RWPE1 (cell line): ENCODE results near the gene FAM168B.
"Not testable (repeated sequence)": the region's sequence is repeated elsewhere in the genome, so short reads cannot be mapped to it uniquely, and the experiment has no call there.

Experiments
- CTCF ChIA-PET: fragments of 350-600 bp; sonication (Branson Sonifier 250); formaldehyde crosslinking; extraction: SDS; loops from one replicate; lab custom pipeline; 2021; lab: Yijun Ruan, JAX
- POLR2A ChIA-PET: fragments of 400-600 bp; formaldehyde crosslinking; extraction: SDS; loops from one replicate; lab custom pipeline; 2020; ENCODE audit warnings: antibody characterized with exemption; ENCODE audit not compliant: low non-redundant PET; lab: Yijun Ruan, JAX
- DNase-seq: peaks from one replicate; pipeline ENCODE4 v3.0.0; 2012; ENCODE audit warnings: low spot score
- H3K27ac ChIP-seq: fragments of 450-650 bp; 2 replicates; pipeline ENCODE4 v1.5.1; 2017
- CTCF ChIP-seq: fragments of 450-650 bp; conservative IDR thresholded peaks from 2 replicates; pipeline ENCODE4 v1.5.1; 2017; ENCODE audit warnings: low read depth, mild to moderate bottlenecking

FAM168B gene

GRCh38 chr2:131085646-131086045, 7.6 kb downstream of the FAM168B start:
- POLR2A ChIA-PET, result interaction anchor here (0.6 kb wide), 1 partner anchor 420 kb away, joined by 6 read pairs; no protein-coding TSS in a partner anchor
- no peak for TF ChIP-seq CTCF

GRCh38 chr2:131081190-131081589, 12.1 kb downstream of the FAM168B start:
- no peak for TF ChIP-seq CTCF
- POLR2A ChIA-PET, result no interaction called here
- no peak overlapping the region for H3K27ac ChIP-seq
- no peak for DNase-seq
- CTCF ChIA-PET, result no interaction called here

More at GRCh38 chr2:131085646-131086045, 7.6 kb downstream of the FAM168B start:
- H3K27ac ChIP-seq, result no peak overlapping the region
- DNase-seq, result no peak
- CTCF ChIA-PET, result no interaction called here

- DNase-seq, H3K27ac ChIP-seq, POLR2A ChIA-PET, CTCF ChIA-PET: not testable (repeated sequence)
Measured at GRCh38 chr2:131079931-131080330, 13.3 kb downstream of the FAM168B start.

GRCh38 chr2:131077966-131078365, 15.3 kb downstream of the FAM168B start:
- H3K27ac ChIP-seq, result no peak overlapping the region
- ChIA-PET POLR2A (no interaction called here), CTCF (no interaction called here)
- no peak for TF ChIP-seq CTCF
- no peak for DNase-seq

- TF ChIP-seq CTCF, result no peak
- ChIA-PET POLR2A (no interaction called here), CTCF (interaction anchor here (0.6 kb wide), 1 partner anchor 180 kb away, joined by 3 read pairs; no protein-coding TSS in a partner anchor)
- no peak overlapping the region for H3K27ac ChIP-seq
- DNase-seq, result no peak
Measured at GRCh38 chr2:131077182-131077846, 15.9 kb downstream of the FAM168B start.

GRCh38 chr2:131076707-131077106, 16.6 kb downstream of the FAM168B start:
- CTCF ChIA-PET, result no interaction called here

GRCh38 chr2:131075578-131075977, 17.7 kb downstream of the FAM168B start:
- POLR2A ChIA-PET, CTCF ChIA-PET: not testable (repeated sequence)

More at GRCh38 chr2:131076707-131077106, 16.6 kb downstream of the FAM168B start:
- no peak for TF ChIP-seq CTCF
- POLR2A ChIA-PET, result interaction anchor here (0.7 kb wide), 1 partner anchor 11 kb away, joined by 10 read pairs; no protein-coding TSS in a partner anchor
- H3K27ac ChIP-seq, result no peak overlapping the region
- no peak for DNase-seq

GRCh38 chr2:131068172-131068571, 25.1 kb downstream of the FAM168B start:
- POLR2A ChIA-PET, CTCF ChIA-PET, DNase-seq, H3K27ac ChIP-seq: not testable (repeated sequence)

More at GRCh38 chr2:131075578-131075977, 17.7 kb downstream of the FAM168B start:
- not testable (repeated sequence) for DNase-seq, H3K27ac ChIP-seq
